Mesendoderm (in vitro differentiated cells): ENCODE results near the gene RPL19.
"Not testable (repeated sequence)": the region's sequence is repeated elsewhere in the genome, so short reads cannot be mapped to it uniquely, and the experiment has no call there.

ENCODE experiments used
- DNase-seq: peaks from one replicate; pipeline ENCODE4 v3.0.0; 2013
- H2AK5ac ChIP-seq: 2 replicates; pipeline ENCODE4 v1.6.1; 2013; ENCODE audit warnings: low read length, inconsistent platforms
- H2BK120ac ChIP-seq: 2 replicates; pipeline ENCODE4 v1.6.1; 2013; ENCODE audit warnings: low read depth, mild to moderate bottlenecking, low read length, moderate library complexity, mixed read lengths
- H2BK15ac ChIP-seq: replicated peaks from 2 replicates; pipeline ENCODE4 v1.6.1; 2013; ENCODE audit warnings: low read depth, mild to moderate bottlenecking, moderate library complexity
- H2BK5ac ChIP-seq: 2 replicates; pipeline ENCODE4 v1.6.1; 2013; ENCODE audit warnings: low read length, inconsistent platforms
- H3K18ac ChIP-seq: 2 replicates; pipeline ENCODE4 v1.6.1; 2013; ENCODE audit warnings: mild to moderate bottlenecking, low read length, mixed read lengths
- H3K23ac ChIP-seq: one replicate; pipeline ENCODE4 v1.6.1; 2013; ENCODE audit warnings: low read length
- H3K27ac ChIP-seq: 2 replicates; pipeline ENCODE4 v1.5.1; 2013; ENCODE audit warnings: low read depth, mild to moderate bottlenecking, inconsistent platforms, low read length, moderate library complexity
- H3K27me3 ChIP-seq: 2 replicates; pipeline ENCODE4 v1.6.1; 2013; ENCODE audit warnings: low read length, control low read depth, mild to moderate bottlenecking, inconsistent platforms; ENCODE audit not compliant: insufficient read depth, poor library complexity
- H3K36me3 ChIP-seq: 2 replicates; pipeline ENCODE4 v1.6.1; 2013; ENCODE audit warnings: low read length, inconsistent platforms; ENCODE audit not compliant: control insufficient read depth, insufficient read depth
- H3K4ac ChIP-seq: one replicate; pipeline ENCODE4 v1.6.1; 2013; ENCODE audit warnings: low read depth, mild to moderate bottlenecking, low read length, moderate library complexity
- H3K4me1 ChIP-seq: 2 replicates; pipeline ENCODE4 v1.6.1; 2013; ENCODE audit warnings: low read depth, low read length, inconsistent platforms; ENCODE audit not compliant: control insufficient read depth
- H3K4me2 ChIP-seq: 2 replicates; pipeline ENCODE4 v1.6.1; 2013; ENCODE audit warnings: low read length
- H3K4me3 ChIP-seq: 2 replicates; pipeline ENCODE4 v1.5.1; 2013; ENCODE audit warnings: mild to moderate bottlenecking, low read length
- H3K56ac ChIP-seq: one replicate; pipeline ENCODE4 v1.6.1; 2013; ENCODE audit warnings: low read length
- H3K79me1 ChIP-seq: 2 replicates; pipeline ENCODE4 v1.6.1; 2013; ENCODE audit warnings: low read length, inconsistent platforms
- H3K79me2 ChIP-seq: 2 replicates; pipeline ENCODE4 v1.6.1; 2013; ENCODE audit warnings: mild to moderate bottlenecking, low read length; ENCODE audit not compliant: control insufficient read depth, insufficient read depth
- H3K9ac ChIP-seq: 2 replicates; pipeline ENCODE4 v1.6.1; 2013; ENCODE audit warnings: low read length, inconsistent platforms
- H4K5ac ChIP-seq: one replicate; pipeline ENCODE4 v1.6.1; 2013; ENCODE audit warnings: low read length
- H4K8ac ChIP-seq: one replicate; pipeline ENCODE4 v1.6.1; 2013; ENCODE audit warnings: low read depth, mild to moderate bottlenecking, control low read depth, low read length, moderate library complexity
- WGBS: extraction: QIAGEN DNeasy Blood & Tissue Kit; methylation state at CpG from one replicate; pipeline ENCODE4 v1.1.7; 2013; ENCODE audit warnings: low lambda C conversion rate, missing lambda C conversion rate; ENCODE audit not compliant: insufficient coverage; ENCODE audit errors: extremely low coverage; 5-methylcytosine and 5-hydroxymethylcytosine counted together

RPL19 gene

GRCh38 chr17:39243155-39243554 is 43.1 kb downstream of the RPL19 start:
- H3K27ac ChIP-seq, result no peak overlapping the region
- H3K18ac ChIP-seq, result no peak overlapping the region
- H2BK120ac ChIP-seq, result no peak overlapping the region
- no peaks in the 10 kb centered on the region for H3K36me3 ChIP-seq
- no peaks in the 10 kb centered on the region for H3K27me3 ChIP-seq
- no peak overlapping the region for H3K4ac ChIP-seq
- H3K4me1 ChIP-seq, result no peaks in the 10 kb centered on the region
- H3K4me2 ChIP-seq, result no peak overlapping the region
- no peak overlapping the region for H3K56ac ChIP-seq
- H4K5ac ChIP-seq, result no peak overlapping the region
- no peak overlapping the region for H2BK15ac ChIP-seq
- H4K8ac ChIP-seq, result no peak overlapping the region
- no peak overlapping the region for H2AK5ac ChIP-seq
- no peaks in the 10 kb centered on the region for H3K79me2 ChIP-seq
- no peaks in the 10 kb centered on the region for H3K79me1 ChIP-seq
- H2BK5ac ChIP-seq, result no peak overlapping the region
- DNase-seq, result no peak
- no CpG with 5 or more reads among the region's 8 CpGs for WGBS
- no peak overlapping the region for H3K9ac ChIP-seq
- no peak overlapping the region for H3K23ac ChIP-seq
- no peak overlapping the region for H3K4me3 ChIP-seq

- Histone ChIP-seq H3K27ac (no peak overlapping the region), H3K56ac (peak overlapping the region; percentile 37), H3K23ac (no peak overlapping the region), H4K5ac (no peak overlapping the region), H2BK120ac (no peak overlapping the region), H3K4me2 (no peak overlapping the region), H3K36me3 (no peaks in the 10 kb centered on the region), H3K79me1 (no peaks in the 10 kb centered on the region), H2BK5ac (no peak overlapping the region), H3K9ac (no peak overlapping the region), H3K4me1 (no peaks in the 10 kb centered on the region), H4K8ac (no peak overlapping the region), H3K79me2 (no peaks in the 10 kb centered on the region), H3K27me3 (no peaks in the 10 kb centered on the region), H3K4ac (no peak overlapping the region), H3K18ac (no peak overlapping the region), H2AK5ac (no peak overlapping the region), H3K4me3 (no peak overlapping the region), H2BK15ac (no peak overlapping the region)
- no CpG with 5 or more reads among the region's 11 CpGs for WGBS
- peak; percentile 37 for DNase-seq
These were observed 44.0 kb downstream of the RPL19 start for GRCh38 chr17:39244016-39244599.

- Histone ChIP-seq H3K23ac (no peak overlapping the region), H3K79me2 (no peaks in the 10 kb centered on the region), H3K79me1 (no peaks in the 10 kb centered on the region), H3K18ac (no peak overlapping the region), H3K4me3 (no peak overlapping the region), H3K4me1 (no peaks in the 10 kb centered on the region), H3K9ac (no peak overlapping the region), H2BK15ac (no peak overlapping the region), H4K5ac (no peak overlapping the region), H2BK120ac (no peak overlapping the region), H3K36me3 (no peaks in the 10 kb centered on the region), H3K56ac (no peak overlapping the region), H3K4me2 (no peak overlapping the region), H2AK5ac (no peak overlapping the region), H3K27me3 (no peaks in the 10 kb centered on the region), H3K27ac (no peak overlapping the region), H3K4ac (no peak overlapping the region), H4K8ac (no peak overlapping the region), H2BK5ac (no peak overlapping the region)
- no CpG with 5 or more reads among the region's 6 CpGs for WGBS
- DNase-seq, result peak; percentile 95
These were observed 44.8 kb downstream of the RPL19 start for GRCh38 chr17:39244600-39245570.

- Histone ChIP-seq H3K56ac (no peak overlapping the region), H3K9ac (no peak overlapping the region), H2BK120ac (no peak overlapping the region), H3K4ac (no peak overlapping the region), H3K27me3 (no peaks in the 10 kb centered on the region), H2BK15ac (no peak overlapping the region), H3K4me2 (no peak overlapping the region), H3K36me3 (no peaks in the 10 kb centered on the region), H4K8ac (no peak overlapping the region), H3K18ac (no peak overlapping the region), H2AK5ac (no peak overlapping the region), H3K23ac (no peak overlapping the region), H3K4me3 (no peak overlapping the region), H3K79me1 (no peaks in the 10 kb centered on the region), H3K79me2 (no peaks in the 10 kb centered on the region), H4K5ac (no peak overlapping the region), H2BK5ac (no peak overlapping the region), H3K27ac (no peak overlapping the region), H3K4me1 (no peaks in the 10 kb centered on the region)
- DNase-seq, result no peak
- WGBS, result no CpG with 5 or more reads among the region's 3 CpGs
These were observed 46.2 kb downstream of the RPL19 start for GRCh38 chr17:39246274-39246673.

GRCh38 chr17:39250076-39250475 is 50.0 kb downstream of the RPL19 start:
- H4K5ac ChIP-seq, H3K36me3 ChIP-seq, H2BK5ac ChIP-seq, H2BK15ac ChIP-seq, H3K23ac ChIP-seq, H3K79me2 ChIP-seq, H3K27me3 ChIP-seq, H3K4me2 ChIP-seq, H3K4ac ChIP-seq, H3K27ac ChIP-seq, H3K4me1 ChIP-seq, H2BK120ac ChIP-seq, H3K79me1 ChIP-seq, H2AK5ac ChIP-seq, DNase-seq, H3K18ac ChIP-seq, H3K4me3 ChIP-seq, H3K9ac ChIP-seq, H4K8ac ChIP-seq, H3K56ac ChIP-seq: not testable (repeated sequence)
- no CpG with 5 or more reads among the region's 12 CpGs for WGBS
